HepG2 (cell line): ENCODE data around the gene QPCT. TPM values are rescaled to one million over a fixed set of nuclear protein-coding genes. Genes with fewer than 3 reads are reported as not detected.

ENCODE experiments used
- ATAC-seq: fragments of 200-7000 bp; cut with Tn5 transposase; 3 replicates; pipeline ENCODE4 v1.9.1; 2020; ENCODE audit warnings: mild to moderate bottlenecking, moderate library complexity
- BruUV-seq: library from RNA; stranded (reverse); fragments of 400-500 nt; replicated peaks from 2 replicates; lab custom pipeline; 2021; lab: Mats Ljungman, UMichigan
- CTCF ChIA-PET: fragments of 300-600 bp; formaldehyde crosslinking; extraction: SDS; loops from one replicate; lab custom pipeline; 2021; ENCODE audit warnings: low total read pairs, inconsistent platforms, low intra/inter-chr PET ratio; lab: Yijun Ruan, JAX
- POLR2A ChIA-PET: fragments of 350-600 bp; sonication (Branson Sonifier 250); formaldehyde crosslinking; loops from one replicate; lab custom pipeline; 2020; ENCODE audit warnings: antibody characterized with exemption, inconsistent platforms; lab: Yijun Ruan, JAX
- DNase-seq: peaks from one replicate; pipeline ENCODE4 v3.0.0-alpha.2; 2015; ENCODE audit warnings: low spot score
- FAIRE-seq: peaks from 3 replicates; lab custom pipeline; 2011; peaks lifted over from hg19 to GRCh38; lab: Jason Lieb, UNC
- H2AFZ ChIP-seq: one replicate; pipeline ENCODE4 v1.6.1; 2011; ENCODE audit warnings: low read length, inconsistent platforms
- H3K27ac ChIP-seq: fragments of 300-600 bp; 3 replicates; pipeline ENCODE4 v1.8.0; 2011; ENCODE audit warnings: mixed run types, mild to moderate bottlenecking, mixed read lengths, low read length, inconsistent platforms; ENCODE audit not compliant: insufficient read depth; ENCODE audit errors: extremely low read length
- H3K27me3 ChIP-seq, 2 experiments: fragments of 200-600 bp in 1 of 2; 2 replicates in 1 of 2; 3 replicates in 1 of 2; pipeline versions ENCODE4 v1.6.0 to v1.8.0; 2011; ENCODE audit warnings: low read length in 2 of 2, mild to moderate bottlenecking in 2 of 2, moderate library complexity in 2 of 2, inconsistent platforms in 1 of 2; ENCODE audit not compliant: insufficient read depth in 2 of 2, control insufficient read depth in 1 of 2
- H3K36me3 ChIP-seq, 2 experiments: fragments of 200-600 bp in 1 of 2; replicated peaks in 1 of 2; 2 replicates in 1 of 2; 3 replicates in 1 of 2; pipeline versions ENCODE4 v1.5.1 to v1.8.0; 2011; ENCODE audit warnings: low read length in 2 of 2, inconsistent platforms in 1 of 2; ENCODE audit not compliant: insufficient read depth in 2 of 2, control insufficient read depth in 1 of 2
- H3K4me1 ChIP-seq: 2 replicates; pipeline ENCODE4 v1.5.1; 2012; ENCODE audit warnings: low read length, inconsistent platforms; ENCODE audit not compliant: insufficient read depth
- H3K4me2 ChIP-seq: 2 replicates; pipeline ENCODE4 v1.6.0; 2011; ENCODE audit warnings: low read depth, low read length, inconsistent platforms
- H3K4me3 ChIP-seq, 3 experiments: fragments of 200-600 bp in 1 of 3; sonication (generic), shearing (Covaris generic) in 1 of 3; replicated peaks in 1 of 3; 2 replicates each; pipeline ENCODE4 v1.5.1; 2011 to 2016; ENCODE audit warnings: low read length in 3 of 3, inconsistent platforms in 2 of 3, low read depth in 2 of 3, mild to moderate bottlenecking in 2 of 3, control low read depth in 1 of 3, mixed read lengths in 1 of 3; ENCODE audit not compliant: insufficient read depth in 1 of 3
- H3K79me2 ChIP-seq: one replicate; pipeline ENCODE4 v1.6.1; 2011; ENCODE audit warnings: low read length, inconsistent platforms; ENCODE audit not compliant: insufficient read depth
- H3K9ac ChIP-seq: 2 replicates; pipeline ENCODE4 v1.6.0; 2011; ENCODE audit warnings: mild to moderate bottlenecking, low read depth, low read length, inconsistent platforms; ENCODE audit not compliant: insufficient read depth
- H3K9me3 ChIP-seq: 2 replicates; pipeline ENCODE4 v1.5.1; 2012; ENCODE audit warnings: mild to moderate bottlenecking, low read length
- H4K20me1 ChIP-seq: 2 replicates; pipeline ENCODE4 v1.6.0; 2011; ENCODE audit warnings: inconsistent platforms, mild to moderate bottlenecking, low read length, moderate library complexity; ENCODE audit not compliant: insufficient read depth
- BHLHE40 ChIP-seq: IDR thresholded peaks from 2 replicates; pipeline ENCODE4 v1.6.1; 2011; ENCODE audit warnings: low read length, improper control_type of control experiment
- E2F5 ChIP-seq: sonication (generic); formaldehyde crosslinking; conservative IDR thresholded peaks from 2 replicates; pipeline ENCODE4 v1.4.0; 2020; ENCODE audit warnings: missing genetic modification reagents
- HOXA7 ChIP-seq: sonication (generic); formaldehyde crosslinking; IDR thresholded peaks from 2 replicates; pipeline ENCODE4 v1.8.1; 2022; ENCODE audit warnings: mild to moderate bottlenecking, missing genetic modification reagents, moderate library complexity
- MYPOP ChIP-seq: sonication (generic); formaldehyde crosslinking; IDR thresholded peaks from 2 replicates; pipeline ENCODE4 v1.8.1; 2023; ENCODE audit warnings: mild to moderate bottlenecking, moderate library complexity, missing genetic modification reagents
- NR2C2 ChIP-seq: sonication (generic); formaldehyde crosslinking; IDR thresholded peaks from 2 replicates; pipeline ENCODE4 v1.4.0; 2020; ENCODE audit warnings: missing genetic modification reagents, mild to moderate bottlenecking, moderate library complexity, borderline replicate concordance
- NRL ChIP-seq: sonication (generic); formaldehyde crosslinking; IDR thresholded peaks from 2 replicates; pipeline ENCODE4 v1.5.0; 2020; ENCODE audit warnings: missing genetic modification reagents, mild to moderate bottlenecking, moderate library complexity, borderline replicate concordance
- RBM39 ChIP-seq: fragments of 200-400 bp; formaldehyde crosslinking; IDR thresholded peaks from one replicate; pipeline ENCODE4 v1.6.1; 2018; ENCODE audit warnings: antibody characterized with exemption, mild to moderate bottlenecking, low read depth, low read length; ENCODE audit not compliant: poor library complexity, severe bottlenecking
- SALL2 ChIP-seq: sonication (generic); formaldehyde crosslinking; IDR thresholded peaks from 2 replicates; pipeline ENCODE4 v1.8.1; 2023; ENCODE audit warnings: mild to moderate bottlenecking, missing genetic modification reagents, inconsistent platforms
- SUZ12 ChIP-seq: fragments of 150-350 bp; IDR thresholded peaks from 2 replicates; pipeline ENCODE4 v1.6.1; 2014; ENCODE audit warnings: low read depth, low read length
- ZBTB4 ChIP-seq: sonication (generic); formaldehyde crosslinking; IDR thresholded peaks from 2 replicates; pipeline ENCODE4 v1.4.0; 2020; ENCODE audit warnings: missing genetic modification reagents, mild to moderate bottlenecking, borderline replicate concordance
- ZFAT ChIP-seq: sonication (generic); formaldehyde crosslinking; conservative IDR thresholded peaks from 2 replicates; pipeline ENCODE4 v1.8.1; 2023; ENCODE audit warnings: missing genetic modification reagents, inconsistent platforms
- ZFX ChIP-seq: sonication (generic); formaldehyde crosslinking; IDR thresholded peaks from 2 replicates; pipeline ENCODE4 v1.4.0; 2020; ENCODE audit warnings: mild to moderate bottlenecking, low read depth, missing genetic modification reagents, moderate library complexity
- ZNF264 ChIP-seq: sonication (generic); formaldehyde crosslinking; IDR thresholded peaks from 2 replicates; pipeline ENCODE4 v1.4.0; 2020; ENCODE audit warnings: missing genetic modification reagents
- ZNF546 ChIP-seq: sonication (generic); formaldehyde crosslinking; conservative IDR thresholded peaks from 2 replicates; pipeline ENCODE4 v1.8.1; 2023; ENCODE audit warnings: mild to moderate bottlenecking, missing genetic modification reagents
- ZNF567 ChIP-seq: sonication (generic); formaldehyde crosslinking; IDR thresholded peaks from 2 replicates; pipeline ENCODE4 v1.8.1; 2023; ENCODE audit warnings: mild to moderate bottlenecking, missing genetic modification reagents, borderline replicate concordance
- ZNF672 ChIP-seq: sonication (generic); formaldehyde crosslinking; IDR thresholded peaks from 2 replicates; pipeline ENCODE4 v1.8.1; 2022; ENCODE audit warnings: missing genetic modification reagents
- WGBS: methylation state at CpG from one replicate; pipeline ENCODE4 v1.1.6; 2017; ENCODE audit warnings: low lambda C conversion rate; 5-methylcytosine and 5-hydroxymethylcytosine counted together
- in situ Hi-C: cut with HindIII; loops from 2 replicates; pipeline ENCODE4 v1.10.0; 2017; ENCODE audit warnings: low pct_unique_long_range_greater_than_20kb; ENCODE audit not compliant: extremely low pct_ligation_motif_present
- intact Hi-C: fragments of 100-400 bp; cut with micrococcal nuclease; formaldehyde crosslinking; loops from one replicate; pipeline ENCODE4 v1.10.0; 2022; ENCODE audit not compliant: unreplicated experiment
- polyA plus RNA-seq, 8 experiments: library from polyadenylated mRNA; depleted of rRNA in 3 of 8; stranded (reverse) in 7 of 8; unstranded in 1 of 8; fragments of >200 nt; fragmentation: Illumina TruSeq in 4 of 8; extraction: Trizol in 4 of 8; gene quantifications; 2 replicates each; pipeline versions ENCODE4 v1.2.1 to v1.2.3, GENCODE V29; 2011 to 2016; ENCODE audit warnings: low read depth in 4 of 8, missing spikeins in 1 of 8, mixed read lengths in 1 of 8; ENCODE audit not compliant: insufficient read depth in 1 of 8
- total RNA-seq, 5 experiments: library from RNA; depleted of rRNA; stranded (reverse); fragments of >200 nt; fragmentation: Illumina TruSeq; extraction: Trizol; gene quantifications; 2 replicates each; pipeline ENCODE4 v1.2.3, GENCODE V29; 2016; ENCODE audit warnings: low read depth in 1 of 5
- TF ChIP-seq, protein P1 (sequence below): sonication (generic); formaldehyde crosslinking; conservative IDR thresholded peaks from 2 replicates; pipeline ENCODE4 v1.8.0; 2022; ENCODE audit warnings: mild to moderate bottlenecking, moderate library complexity, missing genetic modification reagents

The QPCT gene
- total and polyA plus RNA-seq, 2 of the 13 experiments (the other 11 are each of a cell fraction or from before 2014, with no cell fraction given) = 0.77 to 1.2 TPM

DNA sequence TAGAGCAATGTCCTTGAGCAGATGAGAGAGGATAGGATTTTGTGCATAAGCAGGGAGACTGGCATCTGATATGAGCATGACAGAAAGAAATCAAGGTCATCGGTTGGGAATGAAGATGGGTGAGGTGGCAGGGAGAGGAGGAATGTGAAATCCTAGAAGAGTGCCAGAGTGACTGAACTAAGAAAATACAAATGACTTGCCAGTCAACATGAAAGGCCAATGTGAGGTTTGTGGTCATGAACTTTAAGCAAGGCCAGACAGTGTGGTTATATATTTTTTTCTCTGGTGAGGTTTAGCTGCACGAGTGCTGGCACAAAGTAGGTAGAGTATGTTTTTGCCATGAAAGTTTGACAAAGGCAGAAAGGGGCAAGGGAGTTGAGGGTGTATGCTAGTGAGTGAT is 21.2 kb downstream of the QPCT start:
- Histone ChIP-seq H3K4me3 (no peak overlapping the region), H3K36me3 (no peaks in the 10 kb centered on the region), H4K20me1 (no peaks in the 10 kb centered on the region), H3K9me3 (no peaks in the 10 kb centered on the region), H3K4me2 (no peak overlapping the region), H3K79me2 (no peaks in the 10 kb centered on the region), H3K27me3 (peaks cover 0 to 4% of the 10 kb centered on the region in 2 experiments; a peak in 3 of 5 replicates), H2AFZ (no peak overlapping the region), H3K9ac (no peak overlapping the region), H3K27ac (no peak overlapping the region), H3K4me1 (no peaks in the 10 kb centered on the region)
- DNase-seq (no peak), ATAC-seq (no peak), FAIRE-seq (no peak)
- 52% methylated on average over 2 of the region's 2 CpGs for WGBS
- ChIA-PET POLR2A (no interaction called here), CTCF (no interaction called here)
- BruUV-seq = no TSS peak
- in situ Hi-C loops (no loop called here), intact Hi-C loops (no loop called here)
- no peak for TF ChIP-seq BHLHE40
- no peak for TF ChIP-seq NRL (CRISPR knock-in tag)
- TF ChIP-seq HOXA7 = no peak
- TF ChIP-seq ZNF672 (CRISPR knock-in tag) = no peak
- no peak for TF ChIP-seq ZNF264
- no peak for TF ChIP-seq RBM39
- TF ChIP-seq MYPOP = no peak
- TF ChIP-seq NR2C2 = no peak
- TF ChIP-seq ZNF567 = no peak
- TF ChIP-seq, protein P1, sequence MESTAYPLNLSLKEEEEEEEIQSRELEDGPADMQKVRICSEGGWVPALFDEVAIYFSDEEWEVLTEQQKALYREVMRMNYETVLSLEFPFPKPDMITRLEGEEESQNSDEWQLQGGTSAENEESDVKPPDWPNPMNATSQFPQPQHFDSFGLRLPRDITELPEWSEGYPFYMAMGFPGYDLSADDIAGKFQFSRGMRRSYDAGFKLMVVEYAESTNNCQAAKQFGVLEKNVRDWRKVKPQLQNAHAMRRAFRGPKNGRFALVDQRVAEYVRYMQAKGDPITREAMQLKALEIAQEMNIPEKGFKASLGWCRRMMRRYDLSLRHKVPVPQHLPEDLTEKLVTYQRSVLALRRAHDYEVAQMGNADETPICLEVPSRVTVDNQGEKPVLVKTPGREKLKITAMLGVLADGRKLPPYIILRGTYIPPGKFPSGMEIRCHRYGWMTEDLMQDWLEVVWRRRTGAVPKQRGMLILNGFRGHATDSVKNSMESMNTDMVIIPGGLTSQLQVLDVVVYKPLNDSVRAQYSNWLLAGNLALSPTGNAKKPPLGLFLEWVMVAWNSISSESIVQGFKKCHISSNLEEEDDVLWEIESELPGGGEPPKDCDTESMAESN (CRISPR knock-in tag) = no peak
- no peak for TF ChIP-seq SUZ12
- no peak for TF ChIP-seq SALL2 (CRISPR knock-in tag)
- no peak for TF ChIP-seq E2F5 (CRISPR knock-in tag)
- TF ChIP-seq ZNF546 (CRISPR knock-in tag) = no peak
- TF ChIP-seq ZFX (CRISPR knock-in tag) = no peak
- TF ChIP-seq ZFAT (CRISPR knock-in tag) = no peak
- no peak for TF ChIP-seq ZBTB4 (CRISPR knock-in tag)
